ENCODE measurements around the gene IFT88. TPM values are rescaled to one million over a fixed set of nuclear protein-coding genes. Genes with fewer than 3 reads are reported as not detected.
A peak's percentile ranks its signal among the peaks of the same experiment; 100 is the strongest.

Gene IFT88
- total and polyA plus RNA-seq, 2 of the 8 experiments (the other 6 are each of a cell fraction or from before 2014, with no cell fraction given) = 1.7 to 5.8 TPM

- ChIA-PET CTCF (ENCODE audit: partially characterized antibody) (interaction anchor here (0.5 to 3.1 kb wide), 5 partner anchors 12 to 218 kb away, joined by 3 to 8 read pairs (median 3); no protein-coding TSS in a partner anchor), POLR2A (ENCODE audit: partially characterized antibody) (no interaction called here)
- H3K23ac ChIP-seq (ENCODE audit: insufficient read length) = no peak overlapping the region
- peaks cover 9% of the 10 kb centered on the region for H3K23me2 ChIP-seq (ENCODE audit: low read depth, low read length)
- no peak overlapping the region for H3K56ac ChIP-seq (replicated peaks; ENCODE audit: insufficient read length, low read depth, low read length)
- no peak overlapping the region for H2BK20ac ChIP-seq (ENCODE audit: low read length)
- H3K9ac ChIP-seq (replicated peaks in 1 of 4; ENCODE audit: extremely low read depth in 1 of 4, low read depth in 3 of 4, low read length in 3 of 4) = peak overlapping the region in 1 of 4 experiments; percentile 81; a peak in 2 of 7 replicates
- H4K20me1 ChIP-seq (replicated peaks in 1 of 2; ENCODE audit: control insufficient read depth in 1 of 2, insufficient read depth in 2 of 2, low read length in 2 of 2) = no peaks in the 10 kb centered on the region
- no peaks in the 10 kb centered on the region for H3K9me3 ChIP-seq (ENCODE audit: insufficient read depth in 2 of 2, low read depth in 1 of 2, low read length in 1 of 2)
- H3K36me3 ChIP-seq (ENCODE audit: control insufficient read depth in 2 of 4, insufficient read depth in 4 of 4, low read length in 3 of 4) = no peaks in the 10 kb centered on the region
- DNase-seq (ENCODE audit: low read depth in 1 of 2, low spot score in 2 of 2) (peak in 1 of 2 experiments; percentile 83), FAIRE-seq (no peak)
- peaks cover 0 to 6% (median under 1%) of the 10 kb centered on the region in 4 experiments; a peak in 5 of 7 replicates for H3K4me1 ChIP-seq (replicated peaks in 1 of 4; ENCODE audit: control insufficient read depth in 3 of 4, insufficient read depth in 4 of 4, low read length in 3 of 4)
- no peak overlapping the region for H3K14ac ChIP-seq (ENCODE audit: insufficient read length)
- peak overlapping the region; percentile 14; the same call in 1 of the 2 replicates for H4K8ac ChIP-seq (ENCODE audit: extremely low read depth, insufficient read depth, low read length)
- no peak overlapping the region for H2BK12ac ChIP-seq (ENCODE audit: low read depth, low read length)
- H3K4ac ChIP-seq (replicated peaks; ENCODE audit: insufficient read length, low read depth, low read length) = no peak overlapping the region
- H3K4me3 ChIP-seq (ENCODE audit: extremely low read depth in 1 of 4, insufficient read depth in 2 of 4, low read depth in 3 of 4, low read length in 4 of 4) = peak overlapping the region; percentile 34 to 58 (median 48); a peak in 6 of 8 replicates
- no peak overlapping the region for H2AFZ ChIP-seq (ENCODE audit: low read length)
- H2BK15ac ChIP-seq (ENCODE audit: low read length) = no peak overlapping the region
- H2BK120ac ChIP-seq (replicated peaks; ENCODE audit: low read depth, low read length) = no peak overlapping the region
- H2AK5ac ChIP-seq (ENCODE audit: low read depth, low read length) = no peak overlapping the region
- H3K18ac ChIP-seq (ENCODE audit: extremely low read depth, low read length) = no peak overlapping the region
- H3K79me2 ChIP-seq (ENCODE audit: control insufficient read depth in 1 of 2, insufficient read depth in 2 of 2, low read length in 2 of 2) = no peaks in the 10 kb centered on the region
- H3K4me2 ChIP-seq (ENCODE audit: insufficient read depth in 1 of 2, low read depth in 2 of 2, low read length in 2 of 2) = peak overlapping the region; percentile 60 to 65
- no peak overlapping the region for H2BK5ac ChIP-seq (ENCODE audit: low read depth, low read length)
- H4K5ac ChIP-seq (ENCODE audit: insufficient read length, low read depth, low read length) = no peak overlapping the region
- H3K27ac ChIP-seq (ENCODE audit: low read depth, low read length) = no peak overlapping the region
- peaks cover 5 to 25% (median 20%) of the 10 kb centered on the region in 4 experiments for H3K27me3 ChIP-seq (replicated peaks in 1 of 4; ENCODE audit: control insufficient read depth in 3 of 4, extremely low read depth in 1 of 4, insufficient read depth in 3 of 4, low read length in 3 of 4)
- H4K91ac ChIP-seq (replicated peaks; ENCODE audit: insufficient read length, low read length) = no peak overlapping the region
- 1% methylated on average over 25 of the region's 98 CpGs; no CpG with 5 or more reads in 1 of the 2 experiments for WGBS, 2 experiments (ENCODE audit: extremely low coverage in 1 of 2, insufficient coverage in 1 of 2, insufficient read length in 1 of 2, insufficient replicate concordance in 2 of 2, low coverage in 1 of 2, low lambda C conversion rate in 2 of 2, missing lambda C conversion rate in 1 of 2)
- no peaks in the 10 kb centered on the region for H3K79me1 ChIP-seq (ENCODE audit: low read depth, low read length)
- TF ChIP-seq MAX (IDR thresholded peaks at IDR 0.05) (peak; percentile 68; the same call in 1 of the 2 replicates), E2F6 (IDR thresholded peaks at IDR 0.05) (no peak), YY1 (IDR thresholded peaks at IDR 0.05; ENCODE audit: low read depth, low read length) (no peak), PHF8 (conservative IDR thresholded peaks at IDR 0.05; ENCODE audit: low read depth, low read length) (no peak), HDAC2 (IDR thresholded peaks at IDR 0.05; ENCODE audit: borderline replicate concordance in 1 of 2, low read depth in 2 of 2, low read length in 2 of 2) (0 out of 4 replicates have a peak, but pooled peaks of 1 of the 2 experiments have one; percentile 25), USF2 (IDR thresholded peaks at IDR 0.05; ENCODE audit: low read length) (no peak), KDM1A (IDR thresholded peaks at IDR 0.05; ENCODE audit: borderline replicate concordance, low read length) (no peak), TAF1 (IDR thresholded peaks at IDR 0.05; ENCODE audit: low read depth, low read length) (peak; percentile 51), RAD21 (IDR thresholded peaks at IDR 0.05 in 1 of 2, conservative IDR thresholded peaks at IDR 0.05 in 1 of 2; ENCODE audit: low read depth in 2 of 2, low read length in 2 of 2) (peak in 1 of 2 experiments; percentile 20; a peak in 1 of 4 replicates)
Observed at GRCh38 chr13:20703780-20704458, 137.0 kb downstream of the IFT88 start.

Data from H1 (cell line).